GM19463 (cell line): Measurements from ENCODE around the gene SEMA7A.
A peak's percentile ranks its signal among the peaks of the same experiment; 100 is the strongest.
"Not testable (repeated sequence)": the region's sequence is repeated elsewhere in the genome, so short reads cannot be mapped to it uniquely, and the experiment has no call there.

Experiments
- ATAC-seq: cut with Tn5 transposase; IDR thresholded peaks from one replicate; pipeline ENCODE4 v1.9.1; 2021; ENCODE audit warnings: mild to moderate bottlenecking, moderate library complexity; ENCODE audit not compliant: unreplicated experiment

SEMA7A gene

GRCh38 chr15:74433592-74434262, at the start of gene SEMA7A:
Gene SEMA7A (minus strand): TSS chr15:74433958. CDS start chr15:74433918, 40 bp downstream.
- peak; percentile 64 for ATAC-seq

GRCh38 chr15:74482661-74483060, 48.9 kb upstream of the SEMA7A start:
- ATAC-seq = no peak

GRCh38 chr15:74480364-74480763, 46.6 kb upstream of the SEMA7A start:
- ATAC-seq = not testable (repeated sequence)

- ATAC-seq = not testable (repeated sequence)
Measured at GRCh38 chr15:74471621-74472020, 37.9 kb upstream of the SEMA7A start.

GRCh38 chr15:74470631-74471395, 37.1 kb upstream of the SEMA7A start:
- no peak for ATAC-seq

- ATAC-seq = no peak
Measured at GRCh38 chr15:74468341-74469032, 34.7 kb upstream of the SEMA7A start.

- no peak for ATAC-seq
Measured at GRCh38 chr15:74466570-74466969, 32.8 kb upstream of the SEMA7A start.

GRCh38 chr15:74464897-74465296, 31.1 kb upstream of the SEMA7A start:
- ATAC-seq = no peak

GRCh38 chr15:74464216-74464615, 30.5 kb upstream of the SEMA7A start:
- ATAC-seq = no peak

- no peak for ATAC-seq
Measured at GRCh38 chr15:74463634-74464033, 29.9 kb upstream of the SEMA7A start.

GRCh38 chr15:74461847-74462511, 28.2 kb upstream of the SEMA7A start:
- ATAC-seq = no peak

- peak; percentile 87 for ATAC-seq
Measured at GRCh38 chr15:74460871-74461846, 27.4 kb upstream of the SEMA7A start, which contains the start of gene UBL7. Gene UBL7 (minus strand): TSS chr15:74461160. CDS start chr15:74458867, 2,293 bp downstream.

- ATAC-seq = no peak
Measured at GRCh38 chr15:74460298-74460697, 26.5 kb upstream of the SEMA7A start.

- ATAC-seq = not testable (repeated sequence)
Measured at GRCh38 chr15:74459798-74460197, 26.0 kb upstream of the SEMA7A start.

GRCh38 chr15:74458473-74458872, 24.7 kb upstream of the SEMA7A start:
- ATAC-seq = no peak

GRCh38 chr15:74457036-74457435, 23.3 kb upstream of the SEMA7A start:
- not testable (repeated sequence) for ATAC-seq

GRCh38 chr15:74454764-74455500, 21.2 kb upstream of the SEMA7A start:
- no peak for ATAC-seq

- no peak for ATAC-seq
Measured at GRCh38 chr15:74453925-74454763, 20.4 kb upstream of the SEMA7A start.
